22Rv1 (cell line): ENCODE data around the gene TDP1.

Source experiments
- CTCF ChIP-seq: fragments of 450-650 bp; IDR thresholded peaks from 2 replicates; pipeline ENCODE4 v1.5.1; 2017; ENCODE audit warnings: mild to moderate bottlenecking
- ZFX ChIP-seq: fragments of 450-650 bp; IDR thresholded peaks from 2 replicates; pipeline ENCODE4 v1.6.1; 2017; ENCODE audit warnings: antibody characterized with exemption, borderline replicate concordance

- TF ChIP-seq CTCF: no peak
- TF ChIP-seq ZFX: no peak
Measured at GRCh38 chr14:89987161-89987475, 31.4 kb downstream of the TDP1 start.
